SK-N-MC (cell line): ENCODE measurements around the gene PAK1.

ENCODE experiments used
- EZH2 ChIP-seq: fragments of 200-600 bp; sonication (generic); IDR thresholded peaks from one replicate; pipeline ENCODE4 v1.6.1; 2017; ENCODE audit warnings: antibody characterized with exemption
- FOXP2 ChIP-seq: optimal IDR thresholded peaks from 2 replicates; pipeline ENCODE3; 2011; ENCODE audit warnings: mild to moderate bottlenecking, moderate library complexity; ENCODE audit not compliant: insufficient read depth; ENCODE audit errors: extremely low read length, control extremely low read depth
- POLR2AphosphoS5 ChIP-seq: IDR thresholded peaks from 2 replicates; pipeline ENCODE4 v1.6.1; 2012; ENCODE audit warnings: mild to moderate bottlenecking, low read depth, low read length, borderline replicate concordance

DNA sequence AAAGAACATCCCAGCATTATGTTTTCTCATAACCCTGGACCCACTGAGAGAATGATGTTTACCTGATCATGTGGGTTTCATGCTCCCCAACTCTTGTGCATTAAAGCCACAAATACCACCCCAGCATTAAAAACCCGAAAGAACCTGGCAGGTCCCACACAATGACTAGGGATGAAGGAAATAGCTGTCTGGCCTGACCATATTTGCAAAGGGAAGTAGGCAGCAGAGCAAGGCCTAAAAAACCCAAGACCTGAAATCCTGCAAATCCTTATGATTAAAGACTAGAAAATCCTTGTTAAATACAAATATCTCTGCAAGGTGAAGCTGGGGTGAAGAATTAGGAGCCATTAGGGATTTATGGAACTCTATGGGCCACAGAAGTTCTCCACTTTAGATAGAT lies 23.7 kb downstream of the PAK1 start:
- TF ChIP-seq EZH2 (no peak), POLR2AphosphoS5 (no peak), FOXP2 (no peak)
